GM18861 (cell line): ENCODE results near the gene MMEL1.
"Not testable (repeated sequence)": the region's sequence is repeated elsewhere in the genome, so short reads cannot be mapped to it uniquely, and the experiment has no call there.

Experiments
- ATAC-seq: cut with Tn5 transposase; IDR thresholded peaks from one replicate; pipeline ENCODE4 v1.9.1; 2021; ENCODE audit not compliant: unreplicated experiment

MMEL1 gene

GRCh38 chr1:2629627-2630497 lies 3.0 kb downstream of the MMEL1 start:
- ATAC-seq, result no peak

GRCh38 chr1:2628933-2629626 lies 3.7 kb downstream of the MMEL1 start:
- no peak for ATAC-seq

- no peak for ATAC-seq
Measured at GRCh38 chr1:2628191-2628932, 4.5 kb downstream of the MMEL1 start.

- ATAC-seq, result no peak
Measured at GRCh38 chr1:2627746-2628145, 5.1 kb downstream of the MMEL1 start.

- ATAC-seq, result not testable (repeated sequence)
Measured at GRCh38 chr1:2625748-2626147, 7.1 kb downstream of the MMEL1 start.

- no peak for ATAC-seq
Measured at GRCh38 chr1:2625311-2625710, 7.5 kb downstream of the MMEL1 start.

GRCh38 chr1:2624735-2625300 lies 8.0 kb downstream of the MMEL1 start:
- ATAC-seq, result no peak

- ATAC-seq, result no peak
Measured at GRCh38 chr1:2623571-2624337, 9.1 kb downstream of the MMEL1 start.

GRCh38 chr1:2617971-2618470 lies 14.8 kb downstream of the MMEL1 start:
- ATAC-seq, result no peak

- no peak for ATAC-seq
Measured at GRCh38 chr1:2614145-2614544, 18.7 kb downstream of the MMEL1 start.

GRCh38 chr1:2612591-2613365 lies 20.0 kb downstream of the MMEL1 start:
- no peak for ATAC-seq

- no peak for ATAC-seq
Measured at GRCh38 chr1:2611621-2612437, 21.0 kb downstream of the MMEL1 start.

- ATAC-seq, result no peak
Measured at GRCh38 chr1:2611031-2611501, 21.8 kb downstream of the MMEL1 start.

GRCh38 chr1:2610036-2610959 lies 22.5 kb downstream of the MMEL1 start:
- ATAC-seq, result no peak

GRCh38 chr1:2609319-2610035 lies 23.3 kb downstream of the MMEL1 start:
- no peak for ATAC-seq

- no peak for ATAC-seq
Measured at GRCh38 chr1:2607641-2608091, 25.1 kb downstream of the MMEL1 start.
